K562 (cell line): ENCODE data around the gene CLASP1. TPM values are rescaled to one million over a fixed set of nuclear protein-coding genes. Genes with fewer than 3 reads are reported as not detected.
"Not testable (repeated sequence)": the region's sequence is repeated elsewhere in the genome, so short reads cannot be mapped to it uniquely, and the experiment has no call there.

Experiments
- ATAC-seq: fragments of 200-7000 bp; cut with Tn5 transposase; 3 replicates; pipeline ENCODE4 v1.9.1; 2020; ENCODE audit warnings: moderate library complexity
- BruUV-seq: library from RNA; stranded (reverse); fragments of 400-500 nt; replicated peaks from 2 replicates; lab custom pipeline; 2021; lab: Mats Ljungman, UMichigan
- CTCF ChIA-PET: fragments of 300-600 bp; formaldehyde crosslinking; extraction: SDS; loops from one replicate; lab custom pipeline; 2021; ENCODE audit warnings: low intra/inter-chr PET ratio; lab: Yijun Ruan, JAX
- POLR2A ChIA-PET: fragments of 300-600, 350-650 bp; sonication (Branson Sonifier 250); formaldehyde crosslinking; extraction: SDS; loops from one replicate; lab custom pipeline; 2021; ENCODE audit warnings: antibody characterized with exemption, inconsistent platforms; lab: Yijun Ruan, JAX
- DNase-seq, 4 experiments: peaks; one replicate each; pipeline versions ENCODE4 v3.0.0 to v3.0.0-alpha.2; 2011 to 2018; ENCODE audit warnings: low spot score in 3 of 4, mixed read lengths in 3 of 4; ENCODE audit errors: extremely low read depth in 1 of 4
- FAIRE-seq: peaks from 2 replicates; lab custom pipeline; 2011; peaks lifted over from hg19 to GRCh38; lab: Jason Lieb, UNC
- H2AFZ ChIP-seq: 2 replicates; pipeline ENCODE4 v1.6.0; 2011; ENCODE audit warnings: low read depth, low read length, control low read depth, inconsistent platforms
- H3K27ac ChIP-seq: fragments of 200-600 bp; 3 replicates; pipeline ENCODE4 v1.8.0; 2011; ENCODE audit warnings: low read depth, mild to moderate bottlenecking, control low read depth, inconsistent platforms, low read length, moderate library complexity, mixed read lengths; ENCODE audit errors: extremely low read depth
- H3K27me3 ChIP-seq, 2 experiments: fragments of 300-600 bp in 1 of 2; 2 replicates in 1 of 2; 3 replicates in 1 of 2; pipeline versions ENCODE4 v1.6.0 to v1.8.0; 2011; ENCODE audit warnings: inconsistent platforms in 2 of 2, low read length in 2 of 2, mild to moderate bottlenecking in 1 of 2, mixed read lengths in 1 of 2, moderate library complexity in 1 of 2; ENCODE audit not compliant: control insufficient read depth in 2 of 2, insufficient read depth in 2 of 2
- H3K36me3 ChIP-seq: fragments of 300-600 bp; 3 replicates; pipeline ENCODE4 v1.8.0; 2011; ENCODE audit warnings: mild to moderate bottlenecking, low read length, inconsistent platforms; ENCODE audit not compliant: control insufficient read depth, insufficient read depth
- H3K4me1 ChIP-seq, 2 experiments: fragments of 200-600 bp in 1 of 2; replicated peaks in 1 of 2; 2 replicates in 1 of 2; 3 replicates in 1 of 2; pipeline versions ENCODE4 v1.5.1 to v1.8.0; 2011; ENCODE audit warnings: inconsistent platforms in 2 of 2, low read length in 2 of 2, mild to moderate bottlenecking in 1 of 2, mixed read lengths in 1 of 2, moderate library complexity in 1 of 2; ENCODE audit not compliant: control insufficient read depth in 2 of 2, insufficient read depth in 2 of 2
- H3K4me2 ChIP-seq: 2 replicates; pipeline ENCODE4 v1.6.1; 2011; ENCODE audit warnings: low read length, control low read depth, inconsistent platforms, mixed read lengths; ENCODE audit not compliant: insufficient read depth
- H3K4me3 ChIP-seq: fragments of 200-600 bp; sonication (generic), shearing (Covaris generic); 2 replicates; pipeline ENCODE4 v1.5.1; 2016; ENCODE audit warnings: control low read depth, inconsistent platforms
- H3K79me2 ChIP-seq: fragments of 200-600 bp; 3 replicates; pipeline ENCODE4 v1.8.0; 2011; ENCODE audit warnings: low read length, inconsistent platforms; ENCODE audit not compliant: control insufficient read depth, insufficient read depth
- H3K9ac ChIP-seq, 2 experiments: 2 replicates each; pipeline versions ENCODE4 v1.6.0 to v1.6.1; 2011; ENCODE audit warnings: low read depth in 2 of 2, low read length in 2 of 2, control low read depth in 1 of 2, inconsistent platforms in 1 of 2, mild to moderate bottlenecking in 1 of 2, mixed read lengths in 1 of 2; ENCODE audit not compliant: insufficient read depth in 1 of 2
- H3K9me1 ChIP-seq: one replicate; pipeline ENCODE4 v1.6.0; 2011; ENCODE audit warnings: inconsistent platforms, mild to moderate bottlenecking, low read length, moderate library complexity; ENCODE audit not compliant: control insufficient read depth, insufficient read depth
- H3K9me3 ChIP-seq: replicated peaks from 2 replicates; pipeline ENCODE4 v1.5.1; 2011; ENCODE audit warnings: low read depth, low read length, inconsistent platforms; ENCODE audit not compliant: control insufficient read depth, insufficient read depth
- H4K20me1 ChIP-seq: replicated peaks from 2 replicates; pipeline ENCODE4 v1.6.1; 2011; ENCODE audit warnings: low read length, inconsistent platforms, mixed read lengths; ENCODE audit not compliant: control insufficient read depth, insufficient read depth
- HDAC3 ChIP-seq: fragments of 450-650 bp; IDR thresholded peaks from 2 replicates; pipeline ENCODE4 v1.6.1; 2018; ENCODE audit warnings: borderline replicate concordance, mild to moderate bottlenecking, moderate library complexity; ENCODE audit not compliant: partially characterized antibody
- ZNF146 ChIP-seq: IDR thresholded peaks from one replicate; pipeline ENCODE4 v1.6.1; 2018; ENCODE audit warnings: missing compliant biosample characterization; ENCODE audit not compliant: unreplicated experiment
- ZNF324 ChIP-seq: fragments of 250-450 bp; sonication (Bioruptor Pico); IDR thresholded peaks from 2 replicates; pipeline ENCODE4 v1.4.0; 2020; ENCODE audit warnings: mild to moderate bottlenecking
- WGBS: fragments of 100-300 bp; shearing (Covaris generic); methylation state at CpG from one replicate; pipeline ENCODE4 v1.1.6; 2016; ENCODE audit warnings: low coverage, mixed read lengths; ENCODE audit not compliant: insufficient coverage; ENCODE audit errors: missing lambda C conversion rate; 5-methylcytosine and 5-hydroxymethylcytosine counted together
- in situ Hi-C: fragments of 300-500 bp; cut with MboI; formaldehyde crosslinking; loops from 4 replicates; pipeline ENCODE4 v1.15.0; 2018; ENCODE audit warnings: inconsistent platforms, mixed read lengths
- intact Hi-C: fragments of 100-400 bp; cut with micrococcal nuclease; formaldehyde crosslinking; loops from 2 replicates; pipeline ENCODE4 v1.14.2; 2022
- polyA plus RNA-seq, 8 experiments: library from polyadenylated mRNA; depleted of rRNA in 4 of 8; stranded (reverse) in 5 of 8; unstranded in 3 of 8; fragments of >200 nt; fragmentation: Nextera tagmentation in 2 of 8; fragmentation: Illumina TruSeq in 1 of 8; extraction: Ambion mirVana in 2 of 8; extraction: Trizol in 1 of 8; gene quantifications; 2 replicates each; pipeline versions ENCODE4 v1.2.1 to v1.2.3, GENCODE V29; 2011 to 2014; ENCODE audit warnings: inconsistent platforms in 1 of 8, missing spikeins in 1 of 8
- total RNA-seq, 7 experiments: library from RNA; depleted of rRNA in 6 of 7; stranded (reverse); fragments of >200 nt in 6 of 7; fragmentation: Illumina TruSeq in 2 of 7; extraction: Trizol in 2 of 7; gene quantifications; 2 replicates each; pipeline versions ENCODE4 v1.2.1 to v1.2.3, GENCODE V29; 2011 to 2021; ENCODE audit warnings: low replicate concordance in 1 of 7
- TF ChIP-seq, protein P1 (sequence below): fragments of 450-650 bp; formaldehyde crosslinking; IDR thresholded peaks from 2 replicates; pipeline ENCODE4 v1.4.0; 2020; ENCODE audit warnings: mild to moderate bottlenecking, mixed read lengths

The CLASP1 gene
- total and polyA plus RNA-seq, 9 of the 15 experiments (the other 6 are each of a cell fraction or from before 2014, with no cell fraction given): 1.7 to 40.3 (median 20.7) TPM

DNA sequence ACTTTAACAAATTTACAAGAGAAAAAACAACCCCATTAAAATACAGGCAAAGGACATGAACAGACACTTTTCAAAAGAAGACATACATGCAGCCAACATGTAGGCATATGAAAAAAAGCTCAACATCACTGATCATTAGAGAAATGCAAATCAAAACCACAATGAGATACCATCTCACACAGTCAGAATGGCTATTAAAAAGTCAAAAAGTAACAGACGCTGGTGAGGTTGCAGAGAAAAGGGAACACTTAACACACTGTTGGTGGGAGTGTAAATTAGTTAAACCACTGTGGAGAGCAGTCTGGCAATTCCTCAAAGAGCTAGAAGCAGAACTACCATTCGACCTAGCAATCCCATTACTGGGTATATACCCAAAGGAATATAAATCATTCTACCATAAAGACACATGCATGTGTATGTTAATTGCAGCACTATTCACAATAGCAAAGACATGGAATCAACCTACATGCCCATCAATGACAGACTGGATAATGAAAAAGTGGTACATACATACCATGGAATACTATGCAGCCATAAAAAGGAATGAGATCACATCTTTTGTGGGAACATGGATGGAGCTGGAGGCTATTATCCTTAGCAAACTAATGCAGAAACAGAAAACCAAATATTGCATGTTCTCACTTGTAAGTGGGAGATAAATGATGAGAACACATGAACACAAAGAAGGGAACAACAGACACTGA lies 96.6 kb downstream of the CLASP1 start:
- DNase-seq, H3K9me1 ChIP-seq, H3K9ac ChIP-seq, H3K27me3 ChIP-seq, FAIRE-seq, ATAC-seq, BruUV-seq, CTCF ChIA-PET, intact Hi-C loops, H3K27ac ChIP-seq, H3K9me3 ChIP-seq, H3K36me3 ChIP-seq, H3K4me3 ChIP-seq, H3K4me2 ChIP-seq, H2AFZ ChIP-seq, in situ Hi-C loops: not testable (repeated sequence)
- POLR2A ChIA-PET: interaction anchor here (2.1 kb wide), 1 partner anchor 21 kb away, joined by 6 read pairs; the partner anchor contains the start of gene RNU4ATAC
- WGBS: 73% methylated on average over 2 of the region's 2 CpGs
- Histone ChIP-seq H3K79me2 (peaks cover 41% of the 10 kb centered on the region), H4K20me1 (peaks cover 11% of the 10 kb centered on the region; the same call in 1 of the 2 replicates), H3K4me1 (peaks cover 10 to 16% of the 10 kb centered on the region in 2 experiments)
- TF ChIP-seq ZNF146 (CRISPR knock-in tag): peak; percentile 83

DNA sequence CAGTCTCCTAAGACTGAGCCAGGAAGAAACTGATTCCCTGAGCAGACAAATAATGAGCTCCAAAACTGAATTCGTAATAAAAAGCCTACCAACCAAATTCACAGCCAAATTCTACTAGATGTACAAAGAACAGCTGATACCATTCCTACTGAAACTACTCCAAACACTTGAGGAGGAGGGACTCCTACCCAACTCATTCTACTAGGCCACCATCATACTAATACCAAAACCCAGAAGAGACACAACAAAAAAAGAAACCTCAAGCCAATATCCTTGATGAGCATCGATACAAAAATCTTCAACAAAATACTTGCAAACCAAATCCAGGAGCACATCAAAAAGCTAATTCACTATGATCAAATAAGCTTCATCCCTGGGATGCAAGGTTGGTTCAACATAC lies 98.6 kb downstream of the CLASP1 start:
- 55% methylated on average over 2 of the region's 2 CpGs for WGBS
- BruUV-seq: no TSS peak
- Histone ChIP-seq H3K4me1 (peaks cover 2 to 3% of the 10 kb centered on the region in 2 experiments; a peak in 4 of 5 replicates), H3K4me3 (no peak overlapping the region), H3K27me3 (no peaks in the 10 kb centered on the region), H2AFZ (no peak overlapping the region), H4K20me1 (no peaks in the 10 kb centered on the region), H3K9me1 (no peaks in the 10 kb centered on the region), H3K9ac (no peak overlapping the region), H3K9me3 (no peaks in the 10 kb centered on the region), H3K4me2 (no peak overlapping the region), H3K36me3 (no peaks in the 10 kb centered on the region), H3K27ac (no peak overlapping the region), H3K79me2 (peaks cover 53% of the 10 kb centered on the region)
- in situ Hi-C loops (no loop called here), intact Hi-C loops (no loop called here)
- DNase-seq (no peak), FAIRE-seq (no peak), ATAC-seq (no peak)
- ChIA-PET POLR2A (interaction anchor here (0.6 to 2.1 kb wide), 3 partner anchors 19 to 150 kb away, joined by 3 to 11 read pairs (median 3); partner anchors contain the start of gene RNU4ATAC), CTCF (no interaction called here)
- TF ChIP-seq HDAC3 (no peak), ZNF324 (CRISPR knock-in tag) (0 out of 2 replicates have a peak, but pooled peaks have one; percentile 52)
- TF ChIP-seq, protein P1, sequence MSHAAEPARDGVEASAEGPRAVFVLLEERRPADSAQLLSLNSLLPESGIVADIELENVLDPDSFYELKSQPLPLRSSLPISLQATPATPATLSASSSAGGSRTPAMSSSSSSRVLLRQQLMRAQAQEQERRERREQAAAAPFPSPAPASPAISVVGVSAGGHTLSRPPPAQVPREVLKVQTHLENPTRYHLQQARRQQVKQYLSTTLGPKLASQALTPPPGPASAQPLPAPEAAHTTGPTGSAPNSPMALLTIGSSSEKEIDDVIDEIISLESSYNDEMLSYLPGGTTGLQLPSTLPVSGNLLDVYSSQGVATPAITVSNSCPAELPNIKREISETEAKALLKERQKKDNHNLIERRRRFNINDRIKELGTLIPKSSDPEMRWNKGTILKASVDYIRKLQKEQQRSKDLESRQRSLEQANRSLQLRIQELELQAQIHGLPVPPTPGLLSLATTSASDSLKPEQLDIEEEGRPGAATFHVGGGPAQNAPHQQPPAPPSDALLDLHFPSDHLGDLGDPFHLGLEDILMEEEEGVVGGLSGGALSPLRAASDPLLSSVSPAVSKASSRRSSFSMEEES (CRISPR knock-in tag): no peak
